Stimulated activated CD4-positive, alpha-beta T cell treated with anti-CD3 and anti-CD28 coated beads, Interleukin-2, amount 100 ng/mL, for 24 hours (primary cell): ENCODE measurements around the gene ADAM33.

Source experiments
- DNase-seq, 2 donors: peaks; one replicate each; pipeline ENCODE4 v3.0.0-alpha.2; 2020

The ADAM33 gene

GRCh38 chr20:3686867-3687321 lies 5.1 kb upstream of the ADAM33 start:
- no peak for DNase-seq

GRCh38 chr20:3686421-3686820 lies 4.6 kb upstream of the ADAM33 start:
- DNase-seq, result no peak

DNA sequence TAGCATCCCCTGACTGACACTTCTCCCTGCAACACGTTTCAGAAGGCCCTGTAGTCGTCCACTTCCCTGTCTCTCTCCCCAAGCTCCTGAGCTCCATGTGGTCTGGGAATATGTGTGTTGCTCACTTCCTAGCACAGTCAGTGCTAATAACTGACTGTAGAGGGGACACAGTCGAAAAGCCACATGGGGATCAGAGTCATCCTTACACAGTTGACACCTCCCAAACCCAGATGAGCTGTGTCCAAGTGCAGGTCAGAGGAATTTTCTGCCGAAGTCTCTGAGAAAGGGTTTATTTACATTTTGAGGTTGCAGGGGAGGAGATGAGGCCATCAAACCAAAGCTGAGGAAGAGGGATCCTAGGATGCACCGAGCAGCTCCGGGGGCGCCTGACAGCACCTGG lies 3.5 kb upstream of the ADAM33 start:
- no peak for DNase-seq

DNA sequence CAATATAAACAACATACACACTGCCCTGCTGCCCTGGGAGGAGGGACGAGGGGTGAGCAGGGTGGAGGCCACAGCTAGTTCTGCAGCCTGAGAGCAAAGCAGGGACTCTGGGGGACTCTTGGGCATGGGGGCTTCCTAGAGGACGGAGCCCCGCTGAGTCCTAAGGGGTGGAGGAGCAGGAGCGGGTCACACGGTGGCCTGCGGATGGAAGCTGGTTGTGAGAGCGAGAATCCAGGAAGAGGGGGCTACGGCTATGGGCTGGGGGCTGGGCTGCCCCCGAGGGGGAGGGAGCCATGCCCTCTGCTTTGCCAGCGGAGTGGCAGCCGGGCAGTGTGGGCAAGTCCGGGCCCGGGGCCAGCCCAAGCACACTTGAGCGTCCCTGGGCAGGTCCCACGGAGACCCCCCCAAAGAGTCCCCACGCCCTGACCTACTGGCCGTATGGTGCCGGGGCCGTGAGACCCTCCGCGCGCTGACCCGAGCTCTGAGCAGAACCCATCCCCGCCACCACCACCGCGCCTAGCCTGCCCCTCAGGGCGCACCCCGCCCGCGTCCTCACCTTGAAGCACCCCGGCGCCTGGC lies 369 bp downstream of the ADAM33 start:
- no peak for DNase-seq

DNA sequence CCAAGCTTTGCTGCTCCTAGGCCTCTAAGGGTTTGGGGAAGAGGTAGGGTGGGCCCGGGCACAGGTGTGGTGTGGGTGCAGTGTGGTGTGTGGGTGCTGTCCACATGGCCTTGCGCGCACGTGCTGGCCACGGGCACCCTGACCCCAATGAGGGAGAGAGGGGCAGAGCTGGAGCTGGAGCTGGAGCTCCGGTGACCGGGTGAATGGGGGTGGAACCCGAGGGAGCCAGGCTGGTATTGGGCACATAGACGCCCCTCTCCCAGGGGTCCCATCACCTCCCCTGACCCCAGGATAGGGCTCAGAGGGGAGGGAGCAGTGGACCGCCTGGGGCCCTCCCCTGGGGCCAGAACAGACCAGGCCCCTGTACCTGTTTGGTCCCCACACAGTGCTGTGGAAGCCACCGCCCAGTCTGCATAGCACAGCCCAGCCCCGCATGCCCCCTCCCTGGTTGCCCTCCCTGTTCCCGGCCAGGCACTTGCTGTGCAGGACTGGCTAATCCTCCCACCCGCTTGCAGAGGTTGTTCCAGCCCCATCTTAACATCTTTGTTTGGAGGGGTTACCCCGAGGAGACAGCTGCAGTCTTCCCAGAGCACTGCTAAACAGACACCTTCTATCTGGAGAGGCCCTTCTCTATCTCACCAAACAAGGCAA lies 984 bp downstream of the ADAM33 start:
- no peak for DNase-seq

DNA sequence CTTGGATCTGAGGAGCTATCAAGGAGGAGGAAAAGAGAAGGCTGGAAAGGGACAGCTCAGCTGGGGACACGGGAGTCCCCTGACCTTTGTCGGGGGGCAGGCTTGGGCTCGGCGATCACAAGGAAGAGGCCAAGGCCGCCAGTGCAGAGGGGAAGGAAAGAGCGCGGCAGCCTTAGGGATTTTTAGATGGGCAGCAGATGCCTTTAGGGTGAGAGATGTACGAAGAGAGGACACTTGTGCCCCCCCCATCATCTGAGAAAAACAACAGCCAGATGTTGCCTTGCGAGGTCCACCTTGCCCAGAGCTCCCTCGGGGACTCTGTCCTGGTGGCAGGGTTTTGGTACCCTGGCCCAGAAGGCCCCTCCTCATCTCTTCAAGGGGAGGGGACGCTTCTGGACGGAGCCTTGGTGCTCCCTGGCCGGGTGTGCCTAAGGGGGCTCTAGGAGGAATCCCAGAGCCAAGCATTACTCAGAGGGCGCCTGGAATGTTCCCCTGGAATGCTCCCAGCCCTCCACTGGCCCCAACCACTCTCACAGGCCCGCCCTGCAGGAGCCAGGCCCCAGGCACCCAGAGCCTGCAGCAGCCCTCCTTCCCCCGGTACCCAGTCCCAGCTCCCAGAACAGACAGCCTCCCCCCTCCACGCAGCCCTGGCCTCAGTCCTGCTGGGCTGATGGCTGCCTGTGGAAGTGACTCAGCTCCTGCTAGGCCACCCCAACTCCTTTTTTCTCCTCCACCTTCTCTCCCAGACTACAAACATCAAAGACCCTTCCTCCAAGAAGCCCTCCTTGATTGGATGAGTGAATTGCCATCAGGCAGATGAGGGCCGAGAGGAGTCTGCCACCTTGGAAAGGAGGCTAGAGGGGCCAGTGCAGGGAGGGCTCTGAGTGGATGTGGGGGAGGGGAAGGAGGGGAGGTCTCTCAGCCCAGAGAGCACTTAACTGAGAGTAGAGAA lies 1.8 kb downstream of the ADAM33 start:
- DNase-seq, result no peak

- DNase-seq, result no peak
These were observed 2.7 kb downstream of the ADAM33 start for GRCh38 chr20:3678856-3679720.

DNA sequence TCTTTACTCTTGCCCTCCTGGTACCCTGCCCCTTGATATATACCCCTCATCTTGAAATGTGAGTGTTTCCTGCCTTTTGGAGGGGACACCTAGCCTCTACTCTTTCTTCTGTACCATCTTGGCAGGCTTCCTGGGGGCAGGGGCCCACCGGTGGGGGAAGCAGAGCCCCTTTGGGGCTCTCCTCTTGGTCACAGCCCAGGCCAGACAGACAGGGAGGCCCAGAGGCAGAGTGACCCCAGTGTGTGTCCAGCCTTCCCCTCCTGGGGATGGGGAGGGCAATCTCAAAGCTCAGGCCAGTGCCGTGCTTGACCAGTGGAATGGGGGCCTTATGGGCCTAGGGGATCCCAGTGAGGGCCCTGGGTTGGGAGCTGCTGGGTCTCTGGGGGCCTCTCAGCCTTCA lies 3.6 kb downstream of the ADAM33 start:
- no peak for DNase-seq

DNA sequence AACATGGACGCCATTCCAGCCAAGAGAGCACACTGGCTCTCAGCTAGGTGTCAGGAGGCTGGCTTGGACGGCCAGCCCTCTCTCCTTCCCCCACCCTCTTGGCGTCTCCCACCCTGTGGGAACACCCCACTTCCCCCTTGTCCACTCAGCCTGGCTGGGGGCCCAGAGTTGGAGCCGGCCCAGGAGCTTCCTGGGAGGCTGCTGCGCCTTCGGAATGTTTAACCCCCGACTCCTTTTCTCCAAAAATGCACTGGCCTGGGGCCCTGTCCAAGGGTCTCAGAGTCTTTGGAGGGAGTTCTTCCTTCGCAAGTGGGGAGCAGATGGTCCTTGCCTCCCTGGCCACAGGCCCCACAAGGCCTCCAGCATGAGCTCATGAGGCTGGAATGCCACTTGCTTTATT lies 4.1 kb downstream of the ADAM33 start:
- no peak for DNase-seq

GRCh38 chr20:3674995-3675900 lies 6.6 kb downstream of the ADAM33 start:
- no peak for DNase-seq

DNA sequence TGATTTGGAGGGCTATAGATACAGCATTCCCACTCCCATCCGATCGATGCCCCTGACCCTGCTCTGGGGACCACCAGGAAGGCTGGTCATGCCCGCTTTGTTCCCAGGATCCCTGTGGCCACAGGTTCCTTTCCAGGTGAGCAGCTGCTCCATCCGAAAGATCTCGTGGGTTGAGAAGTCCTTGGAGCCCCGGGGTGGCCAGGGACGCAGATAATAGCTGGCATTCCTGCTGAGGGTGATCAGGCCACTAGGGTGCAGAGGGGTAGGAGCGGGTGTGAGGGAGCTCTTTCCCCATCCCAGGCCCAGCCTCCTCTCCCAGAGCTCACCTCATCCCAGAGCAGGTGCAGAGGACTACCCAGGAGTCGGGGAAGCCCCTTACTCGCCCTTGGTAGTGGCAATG lies 7.4 kb downstream of the ADAM33 start:
- no peak for DNase-seq

GRCh38 chr20:3673221-3674070 lies 8.4 kb downstream of the ADAM33 start:
- no peak for DNase-seq

DNA sequence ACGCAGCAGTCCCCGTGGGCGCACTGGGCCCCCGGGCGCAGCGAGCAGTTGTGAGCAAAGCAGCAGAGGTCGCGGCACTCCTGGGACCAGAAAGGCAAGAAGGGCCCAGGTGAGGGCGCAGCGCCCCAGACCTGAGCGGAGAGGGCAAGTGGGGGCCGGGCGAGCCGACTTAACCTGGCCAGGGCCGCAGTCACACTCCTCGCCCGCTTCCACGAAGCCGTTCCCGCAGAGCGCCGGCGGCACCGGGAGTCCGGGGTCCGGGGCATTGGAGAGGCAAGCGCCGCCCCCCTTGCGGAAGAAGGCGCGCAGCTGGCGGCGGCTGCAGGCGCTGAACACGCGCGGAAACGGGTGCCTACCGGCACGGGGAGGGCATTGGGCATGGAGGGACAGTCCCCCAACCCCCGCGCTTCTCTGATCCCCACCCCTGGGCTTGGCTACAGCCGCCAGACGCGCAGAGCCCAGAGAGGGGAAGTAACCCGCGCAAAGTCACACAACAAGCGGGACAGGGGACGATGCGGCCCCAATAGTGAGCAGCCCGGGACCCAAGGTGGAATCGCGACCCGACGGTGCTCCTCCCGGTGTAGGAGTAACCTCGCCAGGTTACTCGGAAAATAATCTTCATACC lies 9.2 kb downstream of the ADAM33 start:
- no peak for DNase-seq

GRCh38 chr20:3671986-3672546 lies 9.7 kb downstream of the ADAM33 start:
- DNase-seq, result no peak

DNA sequence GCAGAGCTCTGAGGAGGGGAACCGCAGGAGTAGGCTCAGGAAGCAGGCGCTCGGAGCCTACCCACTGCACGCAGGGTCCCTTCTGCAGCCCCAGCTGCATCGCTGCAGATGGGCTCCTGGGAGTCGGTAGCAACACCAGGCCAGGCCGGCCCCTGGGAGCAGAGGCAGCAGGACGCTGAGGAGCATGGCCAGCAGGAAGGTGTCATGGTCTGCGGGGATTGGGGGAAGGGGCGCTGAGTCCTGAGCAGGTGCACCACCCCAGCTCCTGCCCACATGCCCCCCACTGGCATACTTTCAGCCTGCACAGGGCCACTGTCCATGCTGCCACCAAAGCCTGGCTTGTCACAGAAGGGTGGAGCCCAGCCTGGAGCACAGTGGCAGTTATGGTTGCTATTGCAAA lies 10.9 kb downstream of the ADAM33 start:
- no peak for DNase-seq

GRCh38 chr20:3670511-3670910 lies 11.3 kb downstream of the ADAM33 start:
- DNase-seq, result no peak

DNA sequence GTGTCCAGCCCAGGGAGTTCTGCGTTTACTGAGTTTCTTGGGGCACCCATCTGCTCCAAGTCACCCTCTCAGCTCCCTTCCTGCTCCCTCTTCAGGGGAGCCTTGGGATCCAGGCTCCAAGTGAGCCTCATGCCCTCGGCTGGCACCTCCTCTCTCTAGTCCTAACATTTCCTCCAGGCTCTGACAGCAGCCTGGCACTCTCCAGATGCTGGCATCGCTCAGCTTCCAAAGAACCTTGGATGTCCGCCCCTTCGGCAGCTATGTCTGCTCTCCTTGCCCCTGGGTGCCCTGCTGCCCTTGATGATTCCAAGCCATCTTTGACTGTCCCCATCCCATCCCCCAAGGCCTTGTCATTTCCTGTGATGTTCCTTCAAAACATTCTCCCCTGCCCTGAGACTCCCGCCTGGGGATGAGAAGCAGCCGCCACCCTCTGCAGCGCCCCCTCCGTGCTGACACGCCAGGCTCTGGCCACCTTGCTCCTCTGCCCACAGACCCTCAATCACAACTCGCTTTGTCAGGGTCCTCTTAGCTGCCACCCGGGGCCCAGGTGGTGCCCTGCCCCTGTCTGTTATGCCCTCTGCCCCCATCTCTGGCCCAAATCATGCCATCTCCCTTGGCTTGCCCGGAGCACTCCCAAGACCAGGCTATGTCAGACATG lies 12.0 kb downstream of the ADAM33 start:
- DNase-seq, result no peak

- no peak for DNase-seq
These were observed 14.3 kb downstream of the ADAM33 start for GRCh38 chr20:3667434-3668037.

DNA sequence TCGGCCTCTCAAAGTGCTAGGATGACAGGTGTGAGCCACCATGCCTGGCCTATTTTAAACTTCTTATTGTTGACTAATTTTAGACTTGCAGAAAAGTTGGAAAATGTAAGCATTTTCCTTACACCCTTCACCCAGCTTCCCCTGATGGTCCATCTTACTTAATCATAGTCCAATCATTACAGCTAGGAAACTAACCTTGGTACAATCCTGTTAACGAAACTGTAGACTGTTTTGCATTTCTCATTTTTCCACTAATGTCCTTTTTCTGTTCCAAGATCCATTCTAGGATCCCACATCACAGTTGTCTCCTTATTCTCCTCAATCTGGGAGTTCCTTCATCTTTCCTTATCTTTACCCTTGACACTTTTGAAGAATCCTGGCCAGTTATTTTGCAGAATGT lies 18.0 kb downstream of the ADAM33 start:
- DNase-seq, result no peak
